Neuron (in vitro differentiated cells): Measurements from ENCODE around the gene NME3.

Experiments used
- H2AFZ ChIP-seq: one replicate; pipeline ENCODE4 v1.6.1; 2013; ENCODE audit warnings: low read depth, mild to moderate bottlenecking, inconsistent platforms, low read length, moderate library complexity
- H3K27me3 ChIP-seq: one replicate; pipeline ENCODE4 v1.6.1; 2013; ENCODE audit warnings: low read length; ENCODE audit not compliant: insufficient read depth
- H3K36me3 ChIP-seq: one replicate; pipeline ENCODE4 v1.6.1; 2013; ENCODE audit warnings: low read length; ENCODE audit not compliant: insufficient read depth
- H3K4me1 ChIP-seq: one replicate; pipeline ENCODE4 v1.6.1; 2013; ENCODE audit warnings: low read length; ENCODE audit not compliant: insufficient read depth
- H3K4me3 ChIP-seq: 2 replicates; pipeline ENCODE4 v1.5.1; 2013; ENCODE audit warnings: mild to moderate bottlenecking, low read length, moderate library complexity
- H3K9me3 ChIP-seq: one replicate; pipeline ENCODE4 v1.6.1; 2013; ENCODE audit warnings: low read length

The NME3 gene

GRCh38 chr16:1724491-1724890 is 46.9 kb downstream of the NME3 start:
- no peak overlapping the region for H2AFZ ChIP-seq
- H3K36me3 ChIP-seq: peaks cover 44% of the 10 kb centered on the region
- no peaks in the 10 kb centered on the region for H3K27me3 ChIP-seq
- no peak overlapping the region for H3K4me3 ChIP-seq
- H3K9me3 ChIP-seq: no peaks in the 10 kb centered on the region
- H3K4me1 ChIP-seq: no peaks in the 10 kb centered on the region

DNA sequence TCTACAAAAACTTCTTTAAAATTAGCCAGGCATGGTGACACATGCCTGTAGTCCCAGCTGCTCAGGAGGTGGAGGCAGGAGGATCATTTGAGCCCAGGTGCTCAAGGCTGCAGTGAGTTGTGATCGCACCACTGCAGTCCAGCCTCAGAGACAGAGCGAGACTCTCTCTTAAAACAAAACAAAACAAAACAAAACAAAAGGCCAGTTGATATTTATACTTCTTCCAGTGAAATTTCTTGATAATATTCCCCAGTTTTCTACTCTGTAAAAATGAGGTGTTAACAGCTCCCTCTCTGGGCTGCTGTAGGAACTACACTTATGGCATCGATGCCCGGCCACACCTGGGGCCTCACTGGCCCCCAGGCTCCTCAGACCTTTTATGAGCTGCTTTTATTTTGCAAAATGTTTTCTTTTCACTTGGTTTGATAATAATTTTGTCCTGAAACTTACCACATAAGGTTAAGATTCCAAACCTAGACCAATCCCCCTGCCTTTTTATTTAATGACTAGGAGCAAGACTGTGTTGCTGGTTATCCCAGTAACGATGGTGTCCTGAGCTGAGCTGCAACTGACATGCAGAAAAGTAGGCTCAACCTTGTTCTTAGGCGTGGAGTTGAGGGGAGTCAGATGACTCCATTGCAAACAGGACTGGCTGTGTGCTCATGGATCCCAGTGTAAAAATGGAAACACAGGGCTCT is 47.7 kb downstream of the NME3 start:
- Histone ChIP-seq H3K27me3 (no peaks in the 10 kb centered on the region), H2AFZ (no peak overlapping the region), H3K9me3 (no peaks in the 10 kb centered on the region), H3K4me1 (no peaks in the 10 kb centered on the region), H3K36me3 (peaks cover 35% of the 10 kb centered on the region), H3K4me3 (no peak overlapping the region)

- no peak overlapping the region for H3K4me3 ChIP-seq
- H3K9me3 ChIP-seq: no peaks in the 10 kb centered on the region
- H3K4me1 ChIP-seq: no peaks in the 10 kb centered on the region
- no peak overlapping the region for H2AFZ ChIP-seq
- no peaks in the 10 kb centered on the region for H3K27me3 ChIP-seq
- H3K36me3 ChIP-seq: peaks cover 14% of the 10 kb centered on the region
Observed at GRCh38 chr16:1721372-1721771, 50.0 kb downstream of the NME3 start.
